NCI-H1092 (cell line): ENCODE results near the gene STXBP6.
A peak's percentile ranks its signal among the peaks of the same experiment; 100 is the strongest.
"Not testable (repeated sequence)": the region's sequence is repeated elsewhere in the genome, so short reads cannot be mapped to it uniquely, and the experiment has no call there.

Experiments
- DNase-seq: peaks from one replicate; lab custom pipeline; 2025; lab: John Stamatoyannopoulos, UW

The STXBP6 gene

DNA sequence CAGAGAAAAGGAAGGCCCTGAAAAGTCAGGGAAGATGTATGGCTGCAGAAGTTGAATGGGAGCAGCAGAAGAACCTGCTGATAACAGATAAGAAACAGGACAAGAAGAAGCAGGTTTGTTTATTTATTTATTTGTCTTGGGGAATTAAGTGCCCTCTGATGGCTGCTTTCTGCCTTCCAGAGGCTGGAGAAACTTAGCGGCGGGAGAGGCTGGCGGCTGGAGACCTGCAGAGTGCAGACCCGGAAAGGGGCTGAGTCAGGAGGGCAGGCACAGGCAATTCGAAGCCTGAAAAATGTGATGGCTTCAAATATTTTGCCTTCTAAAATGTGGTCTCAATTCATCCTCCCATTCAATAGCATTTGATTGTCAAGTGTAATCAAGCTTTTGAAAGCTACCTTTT lies 247.7 kb downstream of the STXBP6 start:
- DNase-seq: no peak

- no peak for DNase-seq
These were observed 248.9 kb downstream of the STXBP6 start for GRCh38 chr14:24801024-24801423.

DNA sequence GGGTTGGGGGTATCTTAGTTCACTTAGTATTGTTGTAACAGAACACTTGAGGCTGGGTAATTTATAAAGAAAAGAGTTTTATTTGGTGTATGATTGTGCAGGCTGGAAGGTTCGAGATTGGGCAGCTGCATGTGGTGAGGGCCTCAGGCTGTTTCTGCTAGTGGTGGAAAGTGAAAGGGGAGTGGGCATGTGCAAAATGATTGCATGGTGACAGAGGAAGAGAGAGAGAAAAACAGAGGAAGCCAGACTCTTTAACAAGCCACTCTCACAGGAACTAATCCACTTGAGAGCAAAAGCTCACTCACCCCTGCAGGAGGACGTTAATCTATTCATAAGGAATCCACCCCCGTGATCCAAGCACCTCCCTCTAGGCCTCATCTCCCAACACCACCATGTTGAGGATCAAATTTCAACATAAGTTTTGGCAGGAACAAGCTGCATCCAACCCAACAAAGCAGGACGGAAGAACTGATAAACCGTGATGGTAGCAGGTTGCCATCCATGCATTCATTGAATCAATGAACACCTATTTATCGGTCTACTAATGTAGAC lies 251.0 kb downstream of the STXBP6 start:
- DNase-seq: no peak

GRCh38 chr14:24795406-24795805 lies 254.5 kb downstream of the STXBP6 start:
- no peak for DNase-seq

DNA sequence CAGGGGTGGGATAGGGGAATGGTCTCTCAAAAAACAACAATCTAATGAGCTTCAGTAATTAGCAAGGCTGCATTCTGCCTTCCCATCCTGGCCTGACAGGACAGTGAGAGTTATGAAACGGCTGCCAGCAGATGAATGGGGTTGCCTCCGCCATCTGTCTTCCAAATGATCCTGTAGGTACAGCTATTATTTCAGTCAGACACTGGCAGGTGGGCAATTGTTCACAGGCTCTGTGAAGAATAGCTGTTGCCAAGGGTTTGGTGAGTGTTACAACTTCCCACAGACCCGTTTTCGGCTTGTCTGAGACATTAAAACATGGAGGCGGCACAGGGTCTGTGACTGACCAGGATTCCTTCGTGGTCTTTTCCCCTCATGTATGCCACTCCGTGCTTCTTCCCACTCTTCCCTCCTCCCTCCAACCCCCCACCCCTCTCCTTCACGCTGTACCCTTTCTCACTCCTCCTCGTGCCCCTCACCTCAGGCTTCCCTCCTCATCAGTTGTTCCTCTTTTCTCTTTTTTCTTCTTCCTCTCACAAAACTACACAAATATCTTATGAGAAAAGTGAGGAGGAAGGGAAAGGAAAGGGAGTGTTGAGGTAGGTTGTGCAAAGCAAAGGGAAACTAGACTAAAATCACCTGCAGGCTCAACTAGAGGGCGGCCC lies 255.2 kb downstream of the STXBP6 start:
- DNase-seq: no peak

DNA sequence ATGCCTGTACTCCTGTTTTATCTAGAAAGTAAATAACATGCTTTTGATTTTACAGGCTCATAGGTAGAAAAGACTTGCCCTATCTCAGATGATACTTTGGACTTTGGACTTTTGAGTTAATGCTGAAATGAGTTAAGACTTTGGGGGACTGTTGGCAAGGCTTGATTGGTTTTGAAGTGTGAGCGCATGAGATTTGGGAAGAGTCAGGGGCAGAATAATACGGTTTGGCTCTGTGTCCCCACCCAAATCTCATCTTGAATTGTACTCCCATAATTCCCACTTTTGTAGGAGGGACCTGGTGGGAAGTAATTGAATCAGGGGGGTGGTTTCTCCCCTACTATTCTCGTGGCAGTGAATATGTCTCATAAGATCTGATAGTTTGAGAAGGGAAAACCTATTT lies 259.8 kb downstream of the STXBP6 start:
- no peak for DNase-seq

DNA sequence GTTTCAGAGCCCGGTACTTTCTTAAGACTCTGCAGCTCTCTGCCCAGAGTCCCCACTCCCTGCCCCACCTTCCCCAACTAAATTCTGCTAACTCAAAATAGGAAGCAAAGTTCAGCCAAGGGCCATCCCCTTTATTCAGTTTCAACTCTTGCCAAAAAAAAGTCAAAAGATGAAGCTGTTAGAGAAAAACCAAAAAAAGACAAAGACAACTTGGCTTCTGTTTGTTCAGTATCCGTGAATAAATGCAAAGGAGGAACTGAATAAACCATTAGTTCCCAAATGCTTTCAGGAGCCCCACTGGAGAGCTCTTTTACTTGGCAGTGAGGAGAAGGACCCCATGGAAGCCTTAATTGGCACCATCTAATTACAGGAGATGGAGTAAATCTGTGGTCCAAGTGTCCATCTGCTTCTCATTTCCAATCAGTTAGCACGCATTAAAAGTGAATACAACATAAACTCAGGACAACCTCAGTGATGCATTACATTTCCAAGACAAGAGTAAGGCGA lies 260.5 kb downstream of the STXBP6 start:
- DNase-seq: peak; percentile 67

DNA sequence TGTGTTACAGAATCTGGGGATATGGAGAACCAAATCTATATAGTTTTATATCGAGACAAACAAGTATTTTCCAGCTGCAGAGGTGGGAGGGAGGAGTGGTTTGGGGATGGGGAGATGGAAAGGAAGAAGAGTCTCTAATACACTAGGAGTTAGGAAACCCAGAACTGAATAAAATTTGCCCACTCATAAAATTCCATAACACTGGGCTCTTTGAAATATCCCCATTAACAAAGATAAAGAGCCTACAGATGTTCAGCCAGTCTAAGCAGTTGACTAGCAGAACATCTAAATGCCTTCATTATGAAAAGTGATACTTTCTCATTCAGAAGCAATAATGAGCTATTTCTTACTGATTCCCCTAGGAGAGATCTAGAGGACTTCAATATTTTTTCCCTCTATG lies 264.2 kb downstream of the STXBP6 start:
- DNase-seq: no peak

- peak; percentile 38 for DNase-seq
These were observed 265.0 kb downstream of the STXBP6 start for GRCh38 chr14:24784981-24785380.

DNA sequence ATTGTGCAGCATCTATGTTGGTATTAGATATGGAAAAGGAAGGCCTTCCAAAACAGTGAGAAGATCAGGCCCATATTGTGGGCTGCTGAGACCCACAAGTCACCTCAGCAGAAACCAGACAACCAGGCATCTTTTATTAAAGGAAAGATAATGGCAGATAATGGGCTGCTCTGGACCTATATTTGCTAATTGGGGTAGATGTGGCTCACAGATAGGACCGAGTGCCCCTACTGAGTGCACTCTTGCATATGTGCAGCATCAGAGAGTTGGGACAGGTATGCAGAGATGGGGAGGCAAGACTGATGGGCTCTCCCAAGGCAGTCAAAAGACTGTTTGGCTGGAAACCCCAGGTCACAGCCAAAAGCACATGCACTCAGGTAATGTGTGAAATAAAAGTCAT lies 266.2 kb downstream of the STXBP6 start:
- DNase-seq: no peak

- DNase-seq: no peak
These were observed 269.7 kb downstream of the STXBP6 start for GRCh38 chr14:24780281-24780680.

DNA sequence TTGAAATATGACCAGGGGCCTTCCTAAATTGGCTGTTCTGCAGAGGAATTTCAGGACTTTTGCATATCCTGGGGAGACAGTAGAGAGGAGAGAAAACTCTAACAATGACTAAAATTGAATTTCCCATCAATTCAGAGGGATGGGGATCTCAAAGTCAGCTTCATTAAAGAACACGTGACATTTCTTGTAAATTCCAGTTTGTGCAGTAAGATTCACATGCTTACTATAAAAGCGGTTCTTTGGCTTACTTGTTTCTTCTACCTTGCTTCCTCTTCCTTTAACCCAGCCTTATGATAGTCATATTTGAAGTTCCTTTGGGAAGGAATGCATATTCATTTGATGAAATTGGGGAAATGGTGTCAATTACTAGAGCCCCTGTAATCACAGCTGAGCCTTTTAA lies 272.3 kb downstream of the STXBP6 start:
- DNase-seq: no peak

GRCh38 chr14:24775950-24776349 lies 274.0 kb downstream of the STXBP6 start:
- no peak for DNase-seq

DNA sequence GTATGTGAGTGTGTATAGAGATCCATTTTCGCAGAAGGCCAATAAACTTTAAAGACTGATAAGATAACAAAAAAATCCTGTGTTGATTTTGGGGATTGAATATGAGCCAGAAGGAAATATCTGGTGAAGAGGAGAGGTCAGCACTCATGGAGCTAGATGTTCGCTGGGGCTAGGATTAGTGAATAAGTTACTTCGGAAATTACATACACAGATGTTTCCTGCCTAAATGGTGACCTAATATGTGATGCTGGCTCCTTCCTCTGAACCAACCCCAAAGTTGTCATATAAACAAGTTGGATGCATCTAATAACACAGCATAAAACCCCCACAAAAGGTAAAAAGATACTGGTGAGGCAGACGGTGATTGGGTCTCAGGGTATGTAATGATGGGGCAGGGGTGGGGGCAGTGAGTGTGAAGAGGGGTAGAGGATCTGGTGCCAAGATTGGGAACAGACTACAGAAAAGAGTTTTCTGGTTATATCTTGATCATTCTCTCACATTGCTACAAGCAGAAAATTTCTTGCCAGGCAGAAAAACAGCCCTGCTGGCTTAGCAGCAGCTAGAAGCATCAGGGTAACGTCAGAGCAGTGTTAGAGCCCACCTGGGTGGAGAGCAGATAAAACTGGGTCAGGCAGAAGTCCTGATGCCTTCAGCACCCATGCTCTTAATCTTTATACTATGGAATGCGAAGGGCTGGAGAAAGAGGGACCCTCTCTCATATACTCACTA lies 275.6 kb downstream of the STXBP6 start:
- DNase-seq: no peak

DNA sequence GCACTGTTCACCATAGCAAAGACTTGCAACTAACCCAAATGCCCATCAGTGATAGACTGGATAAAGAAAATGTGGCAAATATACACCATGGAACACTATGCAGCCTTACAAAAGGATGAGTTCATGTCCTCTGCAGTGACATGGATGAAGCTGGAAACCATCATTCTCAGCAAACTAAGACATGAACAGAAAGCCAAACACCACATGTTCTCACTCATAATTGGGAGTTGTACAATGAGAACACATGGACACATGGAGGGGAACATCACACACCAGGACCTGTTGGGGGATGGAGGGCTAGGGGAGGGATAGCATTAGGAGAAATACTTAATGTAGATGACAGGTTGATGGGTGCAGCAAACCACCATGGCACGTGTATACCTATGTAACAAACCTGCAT lies 276.4 kb downstream of the STXBP6 start:
- not testable (repeated sequence) for DNase-seq

DNA sequence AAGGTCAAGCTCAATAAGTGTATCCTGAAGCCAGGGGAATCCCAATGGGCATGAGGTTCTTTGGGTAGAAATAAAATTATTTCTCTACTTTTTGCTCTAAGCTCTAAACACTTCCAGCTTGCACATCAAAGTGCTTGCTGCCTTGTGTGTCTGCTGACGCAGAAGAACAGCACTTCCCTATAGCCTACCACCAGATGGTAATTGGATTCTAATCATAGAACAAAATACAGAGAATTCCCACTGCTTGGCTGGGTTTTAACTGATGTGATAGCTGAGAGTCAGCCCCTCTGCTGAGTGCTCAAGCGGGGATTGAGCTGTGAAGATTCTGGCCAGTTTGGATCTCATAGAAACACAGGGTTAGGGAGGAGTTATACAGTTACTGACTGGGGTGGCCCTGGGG lies 283.5 kb downstream of the STXBP6 start:
- DNase-seq: no peak

GRCh38 chr14:24761141-24761540 lies 288.8 kb downstream of the STXBP6 start:
- no peak for DNase-seq
